SK-N-SH treated with all-trans-retinoic acid at 6 μM for 48 hours (cell line): ENCODE results near the gene LFNG.

Experiments
- ATAC-seq: fragments of 200-7000 bp; cut with Tn5 transposase; 3 replicates; pipeline ENCODE4 v1.9.1; 2020; ENCODE audit warnings: mild to moderate bottlenecking, moderate library complexity
- ARNTL ChIP-seq: fragments of 450-650 bp; formaldehyde crosslinking; IDR thresholded peaks from 2 replicates; pipeline ENCODE4 v1.5.0; 2020; ENCODE audit warnings: low read depth, mild to moderate bottlenecking, moderate library complexity, borderline replicate concordance
- CSRNP3 ChIP-seq: fragments of 250-450 bp; sonication (Bioruptor Pico); IDR thresholded peaks from 2 replicates; pipeline ENCODE4 v1.5.1; 2021; ENCODE audit warnings: mild to moderate bottlenecking, moderate library complexity
- ESRRG ChIP-seq: fragments of 250-450 bp; sonication (Bioruptor Pico); IDR thresholded peaks from 2 replicates; pipeline ENCODE4 v1.6.1; 2021; ENCODE audit warnings: mild to moderate bottlenecking
- GLIS3 ChIP-seq: fragments of 250-450 bp; sonication (Bioruptor Pico); IDR thresholded peaks from 2 replicates; pipeline ENCODE4 v1.5.0; 2020; ENCODE audit warnings: mild to moderate bottlenecking, moderate library complexity
- ISL1 ChIP-seq: fragments of 250-450 bp; sonication (Bioruptor Pico); IDR thresholded peaks from 2 replicates; pipeline ENCODE4 v2.1.2; 2022; ENCODE audit warnings: mild to moderate bottlenecking, moderate library complexity
- OSR1 ChIP-seq: fragments of 250-450 bp; sonication (Bioruptor Pico); IDR thresholded peaks from 2 replicates; pipeline ENCODE4 v1.8.0; 2022; ENCODE audit warnings: moderate library complexity, mild to moderate bottlenecking, inconsistent platforms
- PPARA ChIP-seq: fragments of 250-450 bp; sonication (Bioruptor Pico); IDR thresholded peaks from 2 replicates; pipeline ENCODE4 v1.5.0; 2020; ENCODE audit warnings: mild to moderate bottlenecking, borderline replicate concordance
- RARB ChIP-seq: fragments of 250-450 bp; sonication (Bioruptor Pico); IDR thresholded peaks from 2 replicates; pipeline ENCODE4 v1.8.0; 2021; ENCODE audit warnings: mild to moderate bottlenecking, moderate library complexity
- SNAI2 ChIP-seq: fragments of 250-450 bp; sonication (Bioruptor Pico); IDR thresholded peaks from 2 replicates; pipeline ENCODE4 v1.5.0; 2020; ENCODE audit warnings: mild to moderate bottlenecking, moderate library complexity
- TCF4 ChIP-seq: fragments of 250-450 bp; sonication (Bioruptor Pico); IDR thresholded peaks from 2 replicates; pipeline ENCODE4 v1.8.0; 2021; ENCODE audit warnings: mild to moderate bottlenecking, moderate library complexity, borderline replicate concordance
- TOX ChIP-seq: fragments of 250-450 bp; sonication (Bioruptor Pico); IDR thresholded peaks from 2 replicates; pipeline ENCODE4 v1.8.0; 2021; ENCODE audit warnings: mild to moderate bottlenecking, moderate library complexity, borderline replicate concordance
- TSHZ2 ChIP-seq: fragments of 250-450 bp; sonication (Bioruptor Pico); IDR thresholded peaks from 2 replicates; pipeline ENCODE4 v1.5.0; 2020; ENCODE audit warnings: mild to moderate bottlenecking, moderate library complexity
- ZC3H10 ChIP-seq: fragments of 250-450 bp; sonication (Bioruptor Pico); IDR thresholded peaks from 2 replicates; pipeline ENCODE4 v1.5.1; 2021; ENCODE audit warnings: mild to moderate bottlenecking, moderate library complexity
- ZFP30 ChIP-seq: fragments of 450-650 bp; formaldehyde crosslinking; IDR thresholded peaks from 2 replicates; pipeline ENCODE4 v1.5.0; 2022; ENCODE audit warnings: mild to moderate bottlenecking, moderate library complexity
- ZNF565 ChIP-seq: fragments of 450-650 bp; formaldehyde crosslinking; conservative IDR thresholded peaks from 2 replicates; pipeline ENCODE4 v1.5.0; 2020; ENCODE audit warnings: low read depth, mild to moderate bottlenecking, moderate library complexity
- ZNF70 ChIP-seq: fragments of 450-650 bp; formaldehyde crosslinking; IDR thresholded peaks from 2 replicates; pipeline ENCODE4 v1.5.0; 2020; ENCODE audit warnings: mild to moderate bottlenecking, moderate library complexity
- ZNF8 ChIP-seq: fragments of 450-650 bp; formaldehyde crosslinking; IDR thresholded peaks from 2 replicates; pipeline ENCODE4 v1.5.0; 2020; ENCODE audit warnings: mild to moderate bottlenecking, moderate library complexity
- TF ChIP-seq, protein P1 (sequence below): fragments of 250-450 bp; sonication (Bioruptor Pico); IDR thresholded peaks from 2 replicates; pipeline ENCODE4 v1.8.0; 2021; ENCODE audit warnings: low read depth, mild to moderate bottlenecking, moderate library complexity, borderline replicate concordance
- TF ChIP-seq, protein P2 (sequence below): fragments of 250-450 bp; sonication (Bioruptor Pico); IDR thresholded peaks from 2 replicates; pipeline ENCODE4 v1.5.1; 2020; ENCODE audit warnings: low read depth, mild to moderate bottlenecking, moderate library complexity
- TF ChIP-seq, protein P3 (sequence below): fragments of 250-450 bp; sonication (Bioruptor Pico); IDR thresholded peaks from 2 replicates; pipeline ENCODE4 v1.8.0; 2020; ENCODE audit warnings: mild to moderate bottlenecking, moderate library complexity, borderline replicate concordance

LFNG gene

GRCh38 chr7:2564970-2565540 lies 45.5 kb downstream of the LFNG start:
- ATAC-seq = no peak
- TF ChIP-seq SNAI2 (CRISPR knock-in tag) (no peak), ZNF70 (no peak), ZNF8 (CRISPR knock-in tag) (no peak), ZC3H10 (CRISPR knock-in tag) (no peak), TSHZ2 (no peak), ZNF565 (no peak), ARNTL (CRISPR knock-in tag) (no peak), ZFP30 (CRISPR knock-in tag) (no peak), CSRNP3 (CRISPR knock-in tag) (no peak), GLIS3 (CRISPR knock-in tag) (no peak), RARB (CRISPR knock-in tag) (no peak), TCF4 (CRISPR knock-in tag) (no peak)
- TF ChIP-seq, protein P1, sequence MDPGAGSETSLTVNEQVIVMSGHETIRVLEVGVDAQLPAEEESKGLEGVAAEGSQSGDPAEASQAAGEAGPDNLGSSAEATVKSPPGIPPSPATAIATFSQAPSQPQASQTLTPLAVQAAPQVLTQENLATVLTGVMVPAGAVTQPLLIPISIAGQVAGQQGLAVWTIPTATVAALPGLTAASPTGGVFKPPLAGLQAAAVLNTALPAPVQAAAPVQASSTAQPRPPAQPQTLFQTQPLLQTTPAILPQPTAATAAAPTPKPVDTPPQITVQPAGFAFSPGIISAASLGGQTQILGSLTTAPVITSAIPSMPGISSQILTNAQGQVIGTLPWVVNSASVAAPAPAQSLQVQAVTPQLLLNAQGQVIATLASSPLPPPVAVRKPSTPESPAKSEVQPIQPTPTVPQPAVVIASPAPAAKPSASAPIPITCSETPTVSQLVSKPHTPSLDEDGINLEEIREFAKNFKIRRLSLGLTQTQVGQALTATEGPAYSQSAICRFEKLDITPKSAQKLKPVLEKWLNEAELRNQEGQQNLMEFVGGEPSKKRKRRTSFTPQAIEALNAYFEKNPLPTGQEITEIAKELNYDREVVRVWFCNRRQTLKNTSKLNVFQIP (CRISPR knock-in tag) = no peak
- TF ChIP-seq, protein P2, sequence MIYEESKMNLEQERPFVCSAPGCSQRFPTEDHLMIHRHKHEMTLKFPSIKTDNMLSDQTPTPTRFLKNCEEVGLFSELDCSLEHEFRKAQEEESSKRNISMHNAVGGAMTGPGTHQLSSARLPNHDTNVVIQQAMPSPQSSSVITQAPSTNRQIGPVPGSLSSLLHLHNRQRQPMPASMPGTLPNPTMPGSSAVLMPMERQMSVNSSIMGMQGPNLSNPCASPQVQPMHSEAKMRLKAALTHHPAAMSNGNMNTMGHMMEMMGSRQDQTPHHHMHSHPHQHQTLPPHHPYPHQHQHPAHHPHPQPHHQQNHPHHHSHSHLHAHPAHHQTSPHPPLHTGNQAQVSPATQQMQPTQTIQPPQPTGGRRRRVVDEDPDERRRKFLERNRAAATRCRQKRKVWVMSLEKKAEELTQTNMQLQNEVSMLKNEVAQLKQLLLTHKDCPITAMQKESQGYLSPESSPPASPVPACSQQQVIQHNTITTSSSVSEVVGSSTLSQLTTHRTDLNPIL = no peak
- TF ChIP-seq, protein P3, sequence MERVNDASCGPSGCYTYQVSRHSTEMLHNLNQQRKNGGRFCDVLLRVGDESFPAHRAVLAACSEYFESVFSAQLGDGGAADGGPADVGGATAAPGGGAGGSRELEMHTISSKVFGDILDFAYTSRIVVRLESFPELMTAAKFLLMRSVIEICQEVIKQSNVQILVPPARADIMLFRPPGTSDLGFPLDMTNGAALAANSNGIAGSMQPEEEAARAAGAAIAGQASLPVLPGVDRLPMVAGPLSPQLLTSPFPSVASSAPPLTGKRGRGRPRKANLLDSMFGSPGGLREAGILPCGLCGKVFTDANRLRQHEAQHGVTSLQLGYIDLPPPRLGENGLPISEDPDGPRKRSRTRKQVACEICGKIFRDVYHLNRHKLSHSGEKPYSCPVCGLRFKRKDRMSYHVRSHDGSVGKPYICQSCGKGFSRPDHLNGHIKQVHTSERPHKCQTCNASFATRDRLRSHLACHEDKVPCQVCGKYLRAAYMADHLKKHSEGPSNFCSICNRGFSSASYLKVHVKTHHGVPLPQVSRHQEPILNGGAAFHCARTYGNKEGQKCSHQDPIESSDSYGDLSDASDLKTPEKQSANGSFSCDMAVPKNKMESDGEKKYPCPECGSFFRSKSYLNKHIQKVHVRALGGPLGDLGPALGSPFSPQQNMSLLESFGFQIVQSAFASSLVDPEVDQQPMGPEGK (CRISPR knock-in tag) = no peak
- TF ChIP-seq, all 23 proteins: peak for 0

GRCh38 chr7:2566348-2566889 lies 46.8 kb downstream of the LFNG start:
- no peak for ATAC-seq
- no peak for TF ChIP-seq TCF4 (CRISPR knock-in tag)
- no peak for TF ChIP-seq ISL1
- TF ChIP-seq TOX (CRISPR knock-in tag) = no peak
- no peak for TF ChIP-seq ZNF8 (CRISPR knock-in tag)
- no peak for TF ChIP-seq ZFP30 (CRISPR knock-in tag)
- no peak for TF ChIP-seq ZNF70
- TF ChIP-seq ESRRG (CRISPR knock-in tag) = no peak
- no peak for TF ChIP-seq ZNF565
- no peak for TF ChIP-seq PPARA (CRISPR knock-in tag)
- TF ChIP-seq, protein P1 (CRISPR knock-in tag) = no peak
- TF ChIP-seq, protein P2 = no peak
- TF ChIP-seq OSR1 (CRISPR knock-in tag) = no peak
